Coronary artery (tissue), 2 donors: ENCODE data around the gene FAT1.
A peak's percentile ranks its signal among the peaks of the same experiment; 100 is the strongest.

Experiments
- DNase-seq: peaks from one replicate; pipeline ENCODE4 v3.0.0-alpha.2; 2017; ENCODE audit warnings: low spot score
- H3K27ac ChIP-seq, 2 donors: fragments of 200-600 bp; sonication (generic); one replicate each; pipeline ENCODE4 v1.5.1; 2016 to 2019
- H3K4me3 ChIP-seq: fragments of 200-600 bp; sonication (generic); 2 replicates; pipeline ENCODE4 v1.5.1; 2016; ENCODE audit warnings: mild to moderate bottlenecking, moderate library complexity
- CTCF ChIP-seq: fragments of 200-600 bp; sonication (generic); IDR thresholded peaks from one replicate; pipeline ENCODE4 v1.5.1; 2019; ENCODE audit warnings: antibody characterized with exemption

FAT1 gene

GRCh38 chr4:186676531-186677161 lies 47.0 kb downstream of the FAT1 start:
- Histone ChIP-seq H3K4me3 (no peak overlapping the region), H3K27ac (peak overlapping the region; percentile 5 to 24)
- TF ChIP-seq CTCF = no peak
- no peak for DNase-seq

DNA sequence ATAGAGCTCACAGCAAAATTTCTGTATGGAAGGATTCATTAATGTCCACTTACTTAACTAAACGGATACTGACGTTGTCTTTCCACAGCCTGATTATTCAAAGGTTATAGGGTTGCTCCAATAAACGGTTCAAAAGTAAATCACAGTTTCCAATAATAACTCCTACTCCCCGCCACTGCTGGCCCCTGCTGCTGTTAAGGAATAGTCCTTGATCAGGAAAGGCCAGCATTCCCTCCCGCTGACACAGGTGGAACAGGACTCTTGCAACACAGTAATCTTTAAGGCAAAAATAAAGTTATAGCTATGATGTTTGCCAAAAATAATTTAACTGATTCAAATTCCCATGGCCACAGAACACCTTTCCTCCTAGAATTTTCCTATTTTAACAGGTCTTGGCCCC lies 53.9 kb downstream of the FAT1 start:
- peak overlapping the region in 1 of 2 donors; percentile 12 for H3K27ac ChIP-seq
- H3K4me3 ChIP-seq = peak overlapping the region; percentile 8
- no peak for TF ChIP-seq CTCF
- no peak for DNase-seq

DNA sequence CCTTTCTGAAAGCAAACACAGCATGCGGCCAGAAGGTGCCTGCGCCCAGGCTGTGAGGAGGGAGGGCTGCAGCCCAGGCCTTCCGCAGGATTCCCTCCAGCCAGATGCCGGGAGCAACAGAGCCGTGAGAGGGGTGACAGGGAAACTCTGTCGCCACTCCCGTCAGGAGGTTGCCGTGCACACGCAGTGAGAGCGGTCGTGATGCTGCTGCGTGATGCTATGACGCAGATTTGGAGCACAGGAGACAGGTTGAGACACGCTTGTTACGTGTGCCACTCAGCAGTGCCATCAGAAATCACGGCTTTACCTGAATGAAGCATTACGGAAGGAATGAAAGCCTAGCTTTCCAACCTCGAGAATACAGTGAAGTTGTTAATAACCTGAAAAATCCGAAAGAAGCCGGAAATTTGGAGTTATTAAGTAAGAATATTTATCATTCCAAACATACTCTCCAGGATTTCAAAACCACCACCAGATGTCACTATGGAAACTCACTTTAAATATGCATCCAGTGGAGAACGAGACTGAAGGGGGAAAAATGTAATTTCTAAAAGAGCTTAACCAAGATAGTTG lies 54.4 kb downstream of the FAT1 start:
- H3K4me3 ChIP-seq = peak overlapping the region; percentile 48
- no peak for DNase-seq
- peak; percentile 13 for TF ChIP-seq CTCF
- H3K27ac ChIP-seq = no peak overlapping the region

DNA sequence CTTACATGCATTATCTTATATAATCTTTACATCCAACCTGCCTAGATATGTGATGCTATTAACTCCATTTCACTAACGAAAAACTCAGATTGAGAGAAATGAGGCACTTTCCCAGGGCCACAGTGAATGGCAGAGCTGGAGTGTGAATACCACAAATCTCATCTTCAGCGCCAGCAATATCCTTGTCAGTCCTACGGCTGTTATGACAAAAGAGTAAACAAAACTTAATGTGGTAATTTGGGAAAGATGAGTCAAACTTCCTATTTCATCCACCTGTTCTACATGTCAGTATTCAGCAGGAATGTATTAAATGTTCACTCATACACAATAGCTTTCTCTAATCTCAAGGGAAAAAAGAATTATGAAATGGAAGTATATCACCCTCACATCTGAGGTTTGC lies 56.9 kb downstream of the FAT1 start:
- no peak overlapping the region for H3K27ac ChIP-seq
- DNase-seq = no peak
- no peak overlapping the region for H3K4me3 ChIP-seq
- TF ChIP-seq CTCF = no peak

GRCh38 chr4:186666252-186666651 lies 57.4 kb downstream of the FAT1 start:
- no peak overlapping the region for H3K4me3 ChIP-seq
- DNase-seq = no peak
- H3K27ac ChIP-seq = no peak overlapping the region
- no peak for TF ChIP-seq CTCF

GRCh38 chr4:186660403-186660802 lies 63.3 kb downstream of the FAT1 start:
- no peak for DNase-seq

More at GRCh38 chr4:186660403-186660802, 63.3 kb downstream of the FAT1 start:
- TF ChIP-seq CTCF = no peak
- no peak overlapping the region for H3K27ac ChIP-seq
- no peak overlapping the region for H3K4me3 ChIP-seq
